Astrocyte of the cerebellum (primary cell): Measurements from ENCODE around the gene HBD.

Experiments
- DNase-seq: peaks from one replicate; pipeline ENCODE4 v3.0.0-alpha.2; 2011; ENCODE audit warnings: low read depth
- H3K4me3 ChIP-seq: 2 replicates; pipeline ENCODE4 v1.5.1; 2011; ENCODE audit warnings: mild to moderate bottlenecking, low read depth, low read length, moderate library complexity
- CTCF ChIP-seq: IDR thresholded peaks from 2 replicates; pipeline ENCODE4 v1.5.1; 2012; ENCODE audit warnings: low read length, low read depth, moderate library complexity, mild to moderate bottlenecking; ENCODE audit errors: missing control alignments
- in situ Hi-C: cut with HindIII; loops from 2 replicates; pipeline ENCODE4 v1.10.0; 2017; ENCODE audit warnings: low sequenced_read_pairs

HBD gene

GRCh38 chr11:5279471-5280090 is 45.3 kb upstream of the HBD start:
- in situ Hi-C loops = no loop called here
- H3K4me3 ChIP-seq = no peak overlapping the region
- no peak for DNase-seq
- no peak for TF ChIP-seq CTCF

- in situ Hi-C loops = no loop called here
- DNase-seq = no peak
- no peak overlapping the region for H3K4me3 ChIP-seq
- no peak for TF ChIP-seq CTCF
These were observed 43.6 kb upstream of the HBD start for GRCh38 chr11:5277807-5278382.

- TF ChIP-seq CTCF = no peak
- H3K4me3 ChIP-seq = no peak overlapping the region
- in situ Hi-C loops = no loop called here
- DNase-seq = no peak
These were observed 42.4 kb upstream of the HBD start for GRCh38 chr11:5276697-5277096.

GRCh38 chr11:5275369-5276110 is 41.3 kb upstream of the HBD start:
- no peak for DNase-seq
- no peak overlapping the region for H3K4me3 ChIP-seq
- no peak for TF ChIP-seq CTCF
- in situ Hi-C loops = no loop called here

- no peak overlapping the region for H3K4me3 ChIP-seq
- in situ Hi-C loops = no loop called here
- no peak for TF ChIP-seq CTCF
These were observed 40.1 kb upstream of the HBD start for GRCh38 chr11:5274395-5274794.

GRCh38 chr11:5272395-5273017 is 38.2 kb upstream of the HBD start:
- in situ Hi-C loops = no loop called here
- H3K4me3 ChIP-seq = no peak overlapping the region
- DNase-seq = no peak
- TF ChIP-seq CTCF = no peak

More at GRCh38 chr11:5274395-5274794, 40.1 kb upstream of the HBD start:
- no peak for DNase-seq
